OCI-LY1 (cell line): ENCODE measurements around the gene ARL10.

Experiments used
- EZH2 ChIP-seq: fragments of 200-600 bp; sonication (generic), shearing (Covaris generic); IDR thresholded peaks from 2 replicates; pipeline ENCODE4 v1.8.0; 2017; ENCODE audit warnings: borderline replicate concordance, mixed run types, mild to moderate bottlenecking, antibody characterized with exemption, low read length, moderate library complexity, mixed read lengths
- TF ChIP-seq, protein P1 (sequence below): fragments of 200-600 bp; sonication (generic), shearing (Covaris generic); IDR thresholded peaks from 2 replicates; pipeline ENCODE4 v1.5.1; 2017; ENCODE audit warnings: mild to moderate bottlenecking, antibody characterized with exemption, low read length, moderate library complexity, mixed read lengths

GRCh38 chr5:176389135-176390123, 24.1 kb downstream of the ARL10 start:
- TF ChIP-seq, protein P1, sequence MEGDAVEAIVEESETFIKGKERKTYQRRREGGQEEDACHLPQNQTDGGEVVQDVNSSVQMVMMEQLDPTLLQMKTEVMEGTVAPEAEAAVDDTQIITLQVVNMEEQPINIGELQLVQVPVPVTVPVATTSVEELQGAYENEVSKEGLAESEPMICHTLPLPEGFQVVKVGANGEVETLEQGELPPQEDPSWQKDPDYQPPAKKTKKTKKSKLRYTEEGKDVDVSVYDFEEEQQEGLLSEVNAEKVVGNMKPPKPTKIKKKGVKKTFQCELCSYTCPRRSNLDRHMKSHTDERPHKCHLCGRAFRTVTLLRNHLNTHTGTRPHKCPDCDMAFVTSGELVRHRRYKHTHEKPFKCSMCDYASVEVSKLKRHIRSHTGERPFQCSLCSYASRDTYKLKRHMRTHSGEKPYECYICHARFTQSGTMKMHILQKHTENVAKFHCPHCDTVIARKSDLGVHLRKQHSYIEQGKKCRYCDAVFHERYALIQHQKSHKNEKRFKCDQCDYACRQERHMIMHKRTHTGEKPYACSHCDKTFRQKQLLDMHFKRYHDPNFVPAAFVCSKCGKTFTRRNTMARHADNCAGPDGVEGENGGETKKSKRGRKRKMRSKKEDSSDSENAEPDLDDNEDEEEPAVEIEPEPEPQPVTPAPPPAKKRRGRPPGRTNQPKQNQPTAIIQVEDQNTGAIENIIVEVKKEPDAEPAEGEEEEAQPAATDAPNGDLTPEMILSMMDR = no peak
- TF ChIP-seq EZH2 = no peak
